CD4-positive, alpha-beta T cell (primary cell): ENCODE data around the gene CDC20B. TPM values are rescaled to one million over a fixed set of nuclear protein-coding genes. Genes with fewer than 3 reads are reported as not detected.

Experiments used
- ATAC-seq: fragments of 200-7000 bp; cut with Tn5 transposase; one replicate; pipeline ENCODE4 v1.10.0; 2022; ENCODE audit warnings: mild to moderate bottlenecking; ENCODE audit not compliant: poor library complexity
- CTCF ChIA-PET: fragments of 350-600 bp; sonication (Branson Sonifier 250); formaldehyde crosslinking; loops from one replicate; lab custom pipeline; 2021; ENCODE audit warnings: antibody characterized with exemption, inconsistent platforms; lab: Charles Lee
- POLR2A ChIA-PET: fragments of 350-600 bp; sonication (Branson Sonifier 250); formaldehyde crosslinking; loops from one replicate; lab custom pipeline; 2021; ENCODE audit warnings: antibody characterized with exemption, inconsistent platforms; lab: Charles Lee
- DNase-seq, 14 experiments: peaks; one replicate each; pipeline ENCODE4 v3.0.0-alpha.2; 2013 to 2020; ENCODE audit warnings: mixed read lengths in 2 of 14
- H3K27ac ChIP-seq, 2 donors: one replicate each; pipeline versions ENCODE4 v1.5.1 to v1.7.0; 2013; ENCODE audit warnings: low read length in 2 of 2, low read depth in 1 of 2, mild to moderate bottlenecking in 1 of 2
- H3K27me3 ChIP-seq, 2 experiments: 1 replicate in 1 of 2; 2 replicates in 1 of 2; pipeline versions ENCODE4 v1.6.1 to v1.7.0; 2013; ENCODE audit warnings: low read length in 2 of 2, control low read depth in 1 of 2, mild to moderate bottlenecking in 1 of 2, moderate library complexity in 1 of 2; ENCODE audit not compliant: insufficient read depth in 2 of 2, control insufficient read depth in 1 of 2
- H3K36me3 ChIP-seq: one replicate; pipeline ENCODE4 v1.6.1; 2013; ENCODE audit warnings: low read length, control low read depth; ENCODE audit not compliant: insufficient read depth
- H3K4me1 ChIP-seq: one replicate; pipeline ENCODE4 v1.6.1; 2013; ENCODE audit warnings: low read length, control low read depth; ENCODE audit not compliant: insufficient read depth
- H3K4me3 ChIP-seq: one replicate; pipeline ENCODE4 v1.5.1; 2013; ENCODE audit warnings: mild to moderate bottlenecking, low read length, moderate library complexity
- H3K9me3 ChIP-seq, 2 experiments: 1 replicate in 1 of 2; 2 replicates in 1 of 2; pipeline versions ENCODE4 v1.6.1 to v1.7.0; 2013; ENCODE audit warnings: low read length in 2 of 2, mild to moderate bottlenecking in 2 of 2, control low read depth in 1 of 2, moderate library complexity in 1 of 2; ENCODE audit not compliant: control insufficient read depth in 1 of 2, insufficient read depth in 1 of 2
- H3K27ac Mint-ChIP-seq: one replicate; pipeline ENCODE4 v1.8.0; 2020; ENCODE audit warnings: mixed read lengths
- H3K27me3 Mint-ChIP-seq: one replicate; pipeline ENCODE4 v1.8.0; 2021; ENCODE audit warnings: mixed read lengths
- H3K36me3 Mint-ChIP-seq: one replicate; pipeline ENCODE4 v1.8.0; 2021; ENCODE audit warnings: low read depth, mixed read lengths
- H3K4me1 Mint-ChIP-seq: one replicate; pipeline ENCODE4 v1.8.0; 2021; ENCODE audit warnings: low read depth, mixed read lengths
- H3K4me3 Mint-ChIP-seq: one replicate; pipeline ENCODE4 v1.8.0; 2020; ENCODE audit warnings: mild to moderate bottlenecking, mixed read lengths
- H3K9me3 Mint-ChIP-seq: one replicate; pipeline ENCODE4 v1.8.0; 2020; ENCODE audit warnings: mixed read lengths
- CTCF ChIP-seq: fragments of 200-600 bp; IDR thresholded peaks from one replicate; pipeline ENCODE4 v1.8.0; 2022; ENCODE audit warnings: antibody characterized with exemption, mild to moderate bottlenecking
- intact Hi-C, 2 experiments: fragments of 100-400 bp; cut with DNase I in 1 of 2; cut with micrococcal nuclease in 1 of 2; formaldehyde crosslinking; loops; one replicate each; pipeline versions ENCODE4 v1.15.1 to v1.9.0; 2023 to 2025; cut with DNase I, micrococcal nuclease
- total RNA-seq, 174 experiments: library from RNA in 2 of 174; stranded (reverse) in 2 of 174; gene quantifications; one replicate each; pipeline ENCODE4 v1.2.3 and lab custom pipeline; 2021 to 2026

Gene CDC20B
- total RNA-seq, 2 experiments from 2014 or later: not detected

GRCh38 chr5:55211184-55211874, 38.4 kb upstream of the CDC20B start:
- Mint-ChIP-seq H3K4me3 (no peak overlapping the region), H3K9me3 (no peaks in the 10 kb centered on the region), H3K36me3 (no peaks in the 10 kb centered on the region), H3K4me1 (no peaks in the 10 kb centered on the region), H3K27ac (no peak overlapping the region), H3K27me3 (peaks cover 16% of the 10 kb centered on the region)
- H3K27me3 ChIP-seq: peaks cover 0 to 2% of the 10 kb centered on the region in 2 experiments
- no peak overlapping the region for H3K4me3 ChIP-seq
- DNase-seq: no peak
- intact Hi-C loops: no loop called here
- TF ChIP-seq CTCF: no peak
- no peaks in the 10 kb centered on the region for H3K36me3 ChIP-seq
- no peak for ATAC-seq
- no peaks in the 10 kb centered on the region for H3K9me3 ChIP-seq
- POLR2A ChIA-PET: no interaction called here
- H3K27ac ChIP-seq: no peak overlapping the region
- CTCF ChIA-PET: no interaction called here
- H3K4me1 ChIP-seq: no peaks in the 10 kb centered on the region

DNA sequence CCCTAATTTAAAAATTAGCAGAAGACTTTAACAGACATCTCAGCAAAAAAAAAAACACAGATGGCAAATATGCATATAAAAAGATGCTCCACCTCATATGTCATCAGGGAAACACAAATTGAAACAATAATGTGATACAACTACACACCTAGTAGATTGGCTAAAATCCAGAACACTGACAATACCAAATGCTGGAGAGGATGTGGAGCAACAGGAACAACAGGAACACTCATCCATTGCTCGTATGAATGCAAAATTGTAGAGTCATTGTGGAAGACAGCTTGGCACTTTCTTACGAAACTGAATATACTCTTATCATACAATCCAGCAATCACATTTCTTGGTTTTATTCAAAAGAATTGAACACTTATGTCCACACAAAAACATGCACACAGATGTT, 32.0 kb upstream of the CDC20B start:
- intact Hi-C loops: no loop called here
- Histone ChIP-seq H3K27me3 (no peaks in the 10 kb centered on the region), H3K4me1 (no peaks in the 10 kb centered on the region), H3K4me3 (no peak overlapping the region), H3K9me3 (no peaks in the 10 kb centered on the region), H3K27ac (no peak overlapping the region), H3K36me3 (no peaks in the 10 kb centered on the region)
- Mint-ChIP-seq H3K4me1 (no peaks in the 10 kb centered on the region), H3K9me3 (no peaks in the 10 kb centered on the region), H3K36me3 (no peaks in the 10 kb centered on the region), H3K4me3 (no peak overlapping the region), H3K27ac (no peak overlapping the region), H3K27me3 (peaks cover 55% of the 10 kb centered on the region)
- no peak for DNase-seq
- ATAC-seq: no peak
- no peak for TF ChIP-seq CTCF
- CTCF ChIA-PET: no interaction called here
- POLR2A ChIA-PET: interaction anchor here (0.6 kb wide), 1 partner anchor 1141 kb away, joined by 4 read pairs; no protein-coding TSS in a partner anchor

GRCh38 chr5:55191165-55191564, 18.2 kb upstream of the CDC20B start:
- Histone ChIP-seq H3K9me3 (no peaks in the 10 kb centered on the region), H3K36me3 (no peaks in the 10 kb centered on the region), H3K4me3 (no peak overlapping the region), H3K4me1 (no peaks in the 10 kb centered on the region), H3K27ac (no peak overlapping the region), H3K27me3 (peaks cover 21 to 59% of the 10 kb centered on the region in 2 experiments)
- Mint-ChIP-seq H3K27me3 (peaks cover 78% of the 10 kb centered on the region), H3K4me3 (no peak overlapping the region), H3K36me3 (no peaks in the 10 kb centered on the region), H3K4me1 (no peaks in the 10 kb centered on the region), H3K27ac (no peak overlapping the region), H3K9me3 (no peaks in the 10 kb centered on the region)
- ChIA-PET POLR2A (no interaction called here), CTCF (interaction anchor here (0.7 kb wide), 1 partner anchor 20 kb away, joined by 3 read pairs; no protein-coding TSS in a partner anchor)
- no peak for TF ChIP-seq CTCF
- ATAC-seq: no peak
- DNase-seq: no peak
- intact Hi-C loops: no loop called here
